H1 (cell line): Measurements from ENCODE around the gene TAF1B. TPM values are rescaled to one million over a fixed set of nuclear protein-coding genes. Genes with fewer than 3 reads are reported as not detected.

Experiments
- CTCF ChIA-PET: fragments of 300-600 bp; sonication (Branson Sonifier 250); formaldehyde crosslinking; loops from one replicate; lab custom pipeline; 2021; ENCODE audit not compliant: partially characterized antibody; lab: Charles Lee
- POLR2A ChIA-PET: fragments of 300-600 bp; sonication (Branson Sonifier 250); formaldehyde crosslinking; loops from one replicate; lab custom pipeline; 2021; ENCODE audit warnings: inconsistent platforms; ENCODE audit not compliant: partially characterized antibody; lab: Charles Lee
- DNase-seq, 2 experiments: peaks; one replicate each; pipeline versions ENCODE4 v3.0.0 to v3.0.0-alpha.2; 2010 to 2022; ENCODE audit warnings: low spot score in 2 of 2, low read depth in 1 of 2, mixed read lengths in 1 of 2
- FAIRE-seq: peaks from 2 replicates; lab custom pipeline; 2011; peaks lifted over from hg19 to GRCh38; lab: Jason Lieb, UNC
- H2AFZ ChIP-seq: 2 replicates; pipeline ENCODE4 v1.8.1; 2012; ENCODE audit warnings: low read length, inconsistent platforms
- H2AK5ac ChIP-seq: 2 replicates; pipeline ENCODE4 v1.6.1; 2013; ENCODE audit warnings: low read depth, low read length
- H2BK120ac ChIP-seq: replicated peaks from 2 replicates; pipeline ENCODE3; 2013; ENCODE audit warnings: low read depth, low read length, inconsistent platforms
- H2BK12ac ChIP-seq: 2 replicates; pipeline ENCODE4 v1.6.1; 2013; ENCODE audit warnings: low read depth, low read length
- H2BK15ac ChIP-seq: 2 replicates; pipeline ENCODE4 v1.6.1; 2013; ENCODE audit warnings: low read length
- H2BK20ac ChIP-seq: 2 replicates; pipeline ENCODE4 v1.6.1; 2013; ENCODE audit warnings: low read length
- H2BK5ac ChIP-seq: 2 replicates; pipeline ENCODE4 v1.6.1; 2013; ENCODE audit warnings: low read depth, low read length
- H3K14ac ChIP-seq: 2 replicates; pipeline ENCODE4 v1.6.1; 2013; ENCODE audit warnings: inconsistent platforms; ENCODE audit not compliant: insufficient read length
- H3K18ac ChIP-seq: 2 replicates; pipeline ENCODE4 v1.6.1; 2013; ENCODE audit warnings: low read length; ENCODE audit errors: extremely low read depth
- H3K23ac ChIP-seq: 2 replicates; pipeline ENCODE4 v1.6.1; 2013; ENCODE audit warnings: inconsistent platforms; ENCODE audit not compliant: insufficient read length
- H3K23me2 ChIP-seq: 2 replicates; pipeline ENCODE4 v1.6.1; 2013; ENCODE audit warnings: low read depth, low read length
- H3K27ac ChIP-seq: 2 replicates; pipeline ENCODE4 v1.6.1; 2011; ENCODE audit warnings: low read depth, low read length, inconsistent platforms
- H3K27me3 ChIP-seq, 4 experiments: replicated peaks in 1 of 4; 1 replicate in 1 of 4; 2 replicates in 3 of 4; pipeline versions ENCODE4 v1.6.1 to v1.8.1; 2011 to 2013; ENCODE audit warnings: low read length in 3 of 4, mild to moderate bottlenecking in 3 of 4, inconsistent platforms in 2 of 4, mixed read lengths in 2 of 4, moderate library complexity in 1 of 4; ENCODE audit not compliant: control insufficient read depth in 3 of 4, insufficient read depth in 3 of 4; ENCODE audit errors: extremely low read depth in 1 of 4
- H3K36me3 ChIP-seq, 4 experiments: 2 replicates each; pipeline versions ENCODE4 v1.6.1 to v1.8.1; 2011 to 2013; ENCODE audit warnings: mild to moderate bottlenecking in 4 of 4, low read length in 3 of 4, moderate library complexity in 2 of 4, control low read depth in 1 of 4, inconsistent platforms in 1 of 4; ENCODE audit not compliant: insufficient read depth in 4 of 4, control insufficient read depth in 2 of 4
- H3K4ac ChIP-seq: replicated peaks from 2 replicates; pipeline ENCODE3; 2013; ENCODE audit warnings: low read length, low read depth, mixed read lengths, inconsistent platforms; ENCODE audit not compliant: insufficient read length
- H3K4me1 ChIP-seq, 4 experiments: replicated peaks in 1 of 4; 1 replicate in 1 of 4; 2 replicates in 3 of 4; pipeline versions ENCODE4 v1.6.1 to v1.8.1; 2011 to 2013; ENCODE audit warnings: low read length in 3 of 4, inconsistent platforms in 2 of 4, mixed read lengths in 1 of 4; ENCODE audit not compliant: insufficient read depth in 4 of 4, control insufficient read depth in 3 of 4
- H3K4me2 ChIP-seq, 2 experiments: 2 replicates each; pipeline versions ENCODE4 v1.6.1 to v1.8.1; 2011 to 2013; ENCODE audit warnings: low read depth in 2 of 2, low read length in 2 of 2, control low read depth in 1 of 2, inconsistent platforms in 1 of 2, mild to moderate bottlenecking in 1 of 2; ENCODE audit not compliant: insufficient read depth in 1 of 2
- H3K4me3 ChIP-seq, 4 experiments: fragments of 200-600, 300-600 bp in 1 of 4; sonication (generic), shearing (Covaris generic), sonication (Bioruptor Twin) in 1 of 4; 2 replicates each; pipeline versions ENCODE4 v1.5.1 to v1.8.1; 2011 to 2016; ENCODE audit warnings: low read length in 4 of 4, low read depth in 3 of 4, control low read depth in 2 of 4, inconsistent platforms in 2 of 4, mild to moderate bottlenecking in 2 of 4, mixed read lengths in 1 of 4, moderate library complexity in 1 of 4; ENCODE audit not compliant: insufficient read depth in 2 of 4; ENCODE audit errors: extremely low read depth in 1 of 4
- H3K56ac ChIP-seq: replicated peaks from 2 replicates; pipeline ENCODE3; 2013; ENCODE audit warnings: low read depth, mild to moderate bottlenecking, mixed read lengths, low read length, inconsistent platforms; ENCODE audit not compliant: insufficient read length
- H3K79me1 ChIP-seq: 2 replicates; pipeline ENCODE4 v1.6.1; 2013; ENCODE audit warnings: low read depth, low read length, control low read depth
- H3K79me2 ChIP-seq, 2 experiments: 2 replicates each; pipeline versions ENCODE4 v1.6.1 to v1.8.1; 2012 to 2013; ENCODE audit warnings: low read length in 2 of 2, mild to moderate bottlenecking in 2 of 2, inconsistent platforms in 1 of 2; ENCODE audit not compliant: insufficient read depth in 2 of 2, control insufficient read depth in 1 of 2
- H3K9ac ChIP-seq, 4 experiments: replicated peaks in 1 of 4; 1 replicate in 1 of 4; 2 replicates in 3 of 4; pipeline versions ENCODE4 v1.6.1 to v1.8.1; 2011 to 2013; ENCODE audit warnings: low read depth in 3 of 4, low read length in 3 of 4, control low read depth in 2 of 4, mild to moderate bottlenecking in 2 of 4, moderate library complexity in 2 of 4, inconsistent platforms in 1 of 4; ENCODE audit errors: extremely low read depth in 1 of 4
- H3K9me3 ChIP-seq, 2 experiments: 2 replicates each; pipeline versions ENCODE4 v1.6.1 to v1.8.1; 2012 to 2013; ENCODE audit warnings: mild to moderate bottlenecking in 2 of 2, moderate library complexity in 2 of 2, control low read depth in 1 of 2, inconsistent platforms in 1 of 2, low read depth in 1 of 2, low read length in 1 of 2, mixed read lengths in 1 of 2; ENCODE audit not compliant: insufficient read depth in 2 of 2
- H4K20me1 ChIP-seq, 2 experiments: replicated peaks in 1 of 2; 2 replicates each; pipeline versions ENCODE3 to v1.8.1; 2011 to 2013; ENCODE audit warnings: inconsistent platforms in 2 of 2, low read length in 2 of 2, mild to moderate bottlenecking in 1 of 2; ENCODE audit not compliant: insufficient read depth in 2 of 2, control insufficient read depth in 1 of 2
- H4K5ac ChIP-seq: 2 replicates; pipeline ENCODE4 v1.6.1; 2013; ENCODE audit warnings: low read length, low read depth, mixed read lengths, inconsistent platforms; ENCODE audit not compliant: insufficient read length
- H4K8ac ChIP-seq: 2 replicates; pipeline ENCODE4 v1.8.0; 2013; ENCODE audit warnings: mild to moderate bottlenecking, moderate library complexity, low read length, inconsistent platforms; ENCODE audit not compliant: insufficient read depth; ENCODE audit errors: extremely low read depth
- H4K91ac ChIP-seq: replicated peaks from 2 replicates; pipeline ENCODE3; 2013; ENCODE audit warnings: low read length, mixed read lengths, inconsistent platforms; ENCODE audit not compliant: insufficient read length
- EP300 ChIP-seq, 2 experiments: IDR thresholded peaks; 1 replicate in 1 of 2; 2 replicates in 1 of 2; pipeline ENCODE4 v1.6.1; 2011 to 2012; ENCODE audit warnings: low read depth in 2 of 2, low read length in 2 of 2, mild to moderate bottlenecking in 2 of 2, borderline replicate concordance in 1 of 2, inconsistent platforms in 1 of 2, moderate library complexity in 1 of 2
- FOSL1 ChIP-seq: IDR thresholded peaks from 2 replicates; pipeline ENCODE4 v1.6.1; 2011; ENCODE audit warnings: mild to moderate bottlenecking, low read depth, low read length, moderate library complexity; ENCODE audit not compliant: insufficient read depth
- GABPA ChIP-seq: IDR thresholded peaks from 2 replicates; pipeline ENCODE4 v1.6.1; 2011; ENCODE audit warnings: mild to moderate bottlenecking, low read length, moderate library complexity, borderline replicate concordance; ENCODE audit not compliant: insufficient read depth
- JUND ChIP-seq: IDR thresholded peaks from 2 replicates; pipeline ENCODE4 v1.6.1; 2011; ENCODE audit warnings: mild to moderate bottlenecking, improper control_type of control experiment, low read length
- MAFK ChIP-seq: IDR thresholded peaks from 2 replicates; pipeline ENCODE4 v1.6.1; 2012; ENCODE audit warnings: low read depth, mild to moderate bottlenecking, improper control_type of control experiment, low read length
- MAX ChIP-seq: IDR thresholded peaks from 2 replicates; pipeline ENCODE4 v1.6.1; 2012; ENCODE audit warnings: inconsistent platforms
- RBBP5 ChIP-seq: IDR thresholded peaks from 2 replicates; pipeline ENCODE4 v1.7.1; 2012; ENCODE audit warnings: low read depth, mild to moderate bottlenecking, inconsistent platforms, low read length, moderate library complexity, borderline replicate concordance
- SAP30 ChIP-seq: fragments of 300-600 bp; sonication (generic); IDR thresholded peaks from 2 replicates; pipeline ENCODE4 v1.7.1; 2012; ENCODE audit warnings: low read length, moderate library complexity, mild to moderate bottlenecking, inconsistent platforms; ENCODE audit not compliant: insufficient read depth, insufficient replicate concordance
- SIN3A ChIP-seq, 2 experiments: IDR thresholded peaks in 1 of 2; conservative IDR thresholded peaks in 1 of 2; 2 replicates each; pipeline ENCODE4 v1.6.1; 2011 to 2012; ENCODE audit warnings: low read length in 2 of 2, improper control_type of control experiment in 1 of 2, low read depth in 1 of 2, mild to moderate bottlenecking in 1 of 2
- SP4 ChIP-seq: IDR thresholded peaks from 2 replicates; pipeline ENCODE4 v1.6.1; 2012; ENCODE audit warnings: low read length, inconsistent platforms
- SRF ChIP-seq: IDR thresholded peaks from 2 replicates; pipeline ENCODE4 v1.6.1; 2011; ENCODE audit warnings: mild to moderate bottlenecking, low read depth, low read length, moderate library complexity
- WGBS, 2 experiments: shearing (Covaris generic) in 1 of 2; methylation state at CpG; one replicate each; pipeline versions ENCODE4 v1.1.6 to v1.1.7; 2013 to 2015; ENCODE audit warnings: low lambda C conversion rate in 2 of 2, mixed read lengths in 2 of 2, inconsistent platforms in 1 of 2, low coverage in 1 of 2, missing lambda C conversion rate in 1 of 2; ENCODE audit not compliant: insufficient replicate concordance in 2 of 2, insufficient coverage in 1 of 2, insufficient read length in 1 of 2; ENCODE audit errors: extremely low coverage in 1 of 2, missing lambda C conversion rate in 1 of 2; 5-methylcytosine and 5-hydroxymethylcytosine counted together
- polyA plus RNA-seq, 7 experiments: library from polyadenylated mRNA; depleted of rRNA in 3 of 7; stranded (reverse) in 5 of 7; unstranded in 2 of 7; fragments of >200 nt in 5 of 7; fragments of 200-250 nt in 2 of 7; gene quantifications; 1 replicate in 5 of 7; 2 replicates in 1 of 7; 4 replicates in 1 of 7; pipeline versions ENCODE4 v1.2.1 to v1.2.3, GENCODE V29; 2011 to 2013; ENCODE audit warnings: missing spikeins in 2 of 7, mixed read lengths in 2 of 7
- total RNA-seq: library from RNA; stranded (reverse); fragmentation: NEBNext Ultra II Directional; extraction: Animal tissue kit (Norgen Biotek cat#: 25700); gene quantifications from 2 replicates; pipeline ENCODE4 v1.2.1, GENCODE V29; 2021

TAF1B gene
- total and polyA plus RNA-seq, 2 of the 8 experiments (the other 6 are each of a cell fraction or from before 2014, with no cell fraction given) = 6.6 to 25.2 TPM

- FAIRE-seq = no peak
- H4K5ac ChIP-seq = no peak overlapping the region
- no peak for DNase-seq
- H3K4me2 ChIP-seq = no peak overlapping the region
- H2BK15ac ChIP-seq = no peak overlapping the region
- H3K27me3 ChIP-seq = no peaks in the 10 kb centered on the region
- H2AK5ac ChIP-seq = no peak overlapping the region
- H2BK12ac ChIP-seq = no peak overlapping the region; the same call in 1 of the 2 replicates
- H3K56ac ChIP-seq = no peak overlapping the region
- 86% methylated on average over 23 of the region's 25 CpGs; no CpG with 5 or more reads in 1 of the 2 experiments for WGBS, 2 experiments
- no peaks in the 10 kb centered on the region for H4K20me1 ChIP-seq
- no peaks in the 10 kb centered on the region for H3K79me1 ChIP-seq
- no peaks in the 10 kb centered on the region for H3K79me2 ChIP-seq
- no peak overlapping the region for H2BK120ac ChIP-seq
- CTCF ChIA-PET = interaction anchor here (0.9 to 13.3 kb wide), 19 partner anchors 7 to 324 kb away, joined by 3 to 118 read pairs (median 8); no protein-coding TSS in a partner anchor
- no peak overlapping the region for H3K14ac ChIP-seq
- H2BK5ac ChIP-seq = 0 out of 2 replicates have a peak overlapping the region, but pooled peaks have one; percentile 16
- no peak overlapping the region for H2BK20ac ChIP-seq
- no peak overlapping the region for H3K4me3 ChIP-seq
- peak overlapping the region; percentile 7; the same call in 1 of the 2 replicates for H4K8ac ChIP-seq
- H3K23me2 ChIP-seq = no peaks in the 10 kb centered on the region
- no peak overlapping the region for H4K91ac ChIP-seq
- H2AFZ ChIP-seq = peak overlapping the region; percentile 73; the same call in 1 of the 2 replicates
- no peak overlapping the region for H3K9ac ChIP-seq
- no peak overlapping the region for H3K23ac ChIP-seq
- H3K18ac ChIP-seq = no peak overlapping the region
- no peak overlapping the region for H3K4ac ChIP-seq
- POLR2A ChIA-PET = interaction anchor here (1.8 kb wide), 1 partner anchor 42 kb away, joined by 4 read pairs; the partner anchor contains the start of gene TAF1B
- H3K4me1 ChIP-seq = peaks cover 0 to 8% (median 2%) of the 10 kb centered on the region in 4 experiments; a peak in 4 of 7 replicates
- no peaks in the 10 kb centered on the region; a peak in 1 of 8 replicates for H3K36me3 ChIP-seq
- H3K9me3 ChIP-seq = no peaks in the 10 kb centered on the region
- H3K27ac ChIP-seq = no peak overlapping the region
- no peak for TF ChIP-seq JUND
- no peak for TF ChIP-seq SRF
- TF ChIP-seq GABPA = no peak
- TF ChIP-seq SIN3A (conservative IDR thresholded peaks at IDR 0.05 in 1 of 2, IDR thresholded peaks at IDR 0.05 in 1 of 2; ENCODE audit: low read depth in 1 of 2, low read length in 2 of 2) = no peak
- TF ChIP-seq MAX = no peak
- TF ChIP-seq SP4 = no peak
- no peak for TF ChIP-seq FOSL1
- TF ChIP-seq MAFK = no peak
- TF ChIP-seq RBBP5 = no peak
- TF ChIP-seq EP300 (IDR thresholded peaks at IDR 0.05; ENCODE audit: borderline replicate concordance in 1 of 2, low read depth in 2 of 2, low read length in 2 of 2) = no peak
- no peak for TF ChIP-seq SAP30
Measured at GRCh38 chr2:9800975-9801726, 42.1 kb upstream of the TAF1B start.
